Uterus (tissue), 4 donors: ENCODE data around the gene IER3IP1. TPM values are rescaled to one million over a fixed set of nuclear protein-coding genes. Genes with fewer than 3 reads are reported as not detected.

Experiments
- DNase-seq, 2 donors: peaks; one replicate each; pipeline ENCODE4 v3.0.0-alpha.2; 2019 to 2020
- H3K27ac ChIP-seq, 2 donors: fragments of 200-600 bp; sonication (generic); 1 replicate in 1 of 2; 2 replicates in 1 of 2; pipeline ENCODE4 v1.5.1; 2016 to 2018
- H3K27me3 ChIP-seq, 2 donors: fragments of 200-600 bp; sonication (generic); one replicate each; pipeline ENCODE4 v1.5.1; 2018 to 2019; ENCODE audit warnings: control low read depth in 1 of 2
- H3K36me3 ChIP-seq, 2 donors: fragments of 200-600 bp; sonication (generic); one replicate each; pipeline ENCODE4 v1.5.1; 2019; ENCODE audit warnings: control low read depth in 1 of 2
- H3K4me1 ChIP-seq, 2 donors: fragments of 200-600 bp; sonication (generic); one replicate each; pipeline ENCODE4 v1.5.1; 2018 to 2019; ENCODE audit warnings: control low read depth in 1 of 2
- H3K4me3 ChIP-seq, 2 donors: fragments of 200-600 bp; sonication (generic); 1 replicate in 1 of 2; 2 replicates in 1 of 2; pipeline ENCODE4 v1.5.1; 2018 to 2019; ENCODE audit warnings: mild to moderate bottlenecking in 1 of 2
- H3K9me3 ChIP-seq, 2 donors: fragments of 200-600 bp; sonication (generic); one replicate each; pipeline ENCODE4 v1.5.1; 2019; ENCODE audit warnings: control low read depth in 1 of 2
- CTCF ChIP-seq, 4 experiments: fragments of 200-600 bp in 2 of 4; fragments of 450-650 bp in 2 of 4; sonication (generic) in 2 of 4; IDR thresholded peaks; one replicate each; pipeline ENCODE4 v1.5.1; 2016 to 2019; ENCODE audit warnings: antibody characterized with exemption in 4 of 4, mild to moderate bottlenecking in 2 of 4, moderate library complexity in 1 of 4
- POLR2A ChIP-seq, 2 donors: fragments of 450-650 bp; IDR thresholded peaks; one replicate each; pipeline ENCODE4 v1.6.1; 2016; ENCODE audit warnings: antibody characterized with exemption in 2 of 2, mild to moderate bottlenecking in 1 of 2, moderate library complexity in 1 of 2
- intact Hi-C: fragments of 100-400 bp; cut with DNase I; formaldehyde crosslinking; loops from one replicate; pipeline ENCODE4 v1.15.1; 2023; ENCODE audit warnings: low total_unique reads
- total RNA-seq, 4 donors: library from RNA; depleted of rRNA in 3 of 4; stranded (reverse); fragments of >200 nt in 3 of 4; gene quantifications; one replicate each; pipeline versions ENCODE4 v1.1.0 to v1.2.4, GENCODE V29; 2014 to 2023
- donor health status: DM: yes; HTN: yes; CAD: no.

The IER3IP1 gene
- total RNA-seq, 4 donors from 2014 or later: 10.6 to 27.9 (median 12.8) TPM

GRCh38 chr18:47149457-47150028 lies 26.6 kb downstream of the IER3IP1 start:
- peak overlapping the region; percentile 68 to 76 for H3K4me3 ChIP-seq
- DNase-seq: no peak
- H3K9me3 ChIP-seq: no peaks in the 10 kb centered on the region
- TF ChIP-seq POLR2A (IDR thresholded peaks at IDR 0.05) (no peak), CTCF (IDR thresholded peaks at IDR 0.05) (no peak)
- H3K27ac ChIP-seq: peak overlapping the region; percentile 88 to 91
- intact Hi-C loops: no loop called here
- H3K27me3 ChIP-seq: no peaks in the 10 kb centered on the region
- H3K36me3 ChIP-seq: no peaks in the 10 kb centered on the region
- peaks cover 0 to 4% of the 10 kb centered on the region in 2 donors for H3K4me1 ChIP-seq

GRCh38 chr18:47146206-47146605 lies 30.0 kb downstream of the IER3IP1 start:
- no peak for TF ChIP-seq POLR2A (IDR thresholded peaks at IDR 0.05)
- TF ChIP-seq CTCF (IDR thresholded peaks at IDR 0.05): no peak
- Histone ChIP-seq H3K36me3 (no peaks in the 10 kb centered on the region), H3K9me3 (no peaks in the 10 kb centered on the region), H3K4me3 (no peak overlapping the region), H3K27ac (no peak overlapping the region), H3K27me3 (no peaks in the 10 kb centered on the region), H3K4me1 (peaks cover 0 to under 1% of the 10 kb centered on the region in 2 donors)
- intact Hi-C loops: no loop called here
- DNase-seq: no peak

- H3K4me1 ChIP-seq: no peaks in the 10 kb centered on the region
- no peak overlapping the region for H3K4me3 ChIP-seq
- intact Hi-C loops: no loop called here
- H3K9me3 ChIP-seq: no peaks in the 10 kb centered on the region
- no peak for TF ChIP-seq POLR2A (IDR thresholded peaks at IDR 0.05)
- TF ChIP-seq CTCF (IDR thresholded peaks at IDR 0.05): no peak
- no peaks in the 10 kb centered on the region for H3K36me3 ChIP-seq
- no peak for DNase-seq
- H3K27ac ChIP-seq: no peak overlapping the region
- H3K27me3 ChIP-seq: no peaks in the 10 kb centered on the region
Measured at GRCh38 chr18:47143899-47144485, 32.2 kb downstream of the IER3IP1 start.

GRCh38 chr18:47143153-47143552 lies 33.0 kb downstream of the IER3IP1 start:
- intact Hi-C loops: no loop called here
- Histone ChIP-seq H3K27me3 (no peaks in the 10 kb centered on the region), H3K9me3 (no peaks in the 10 kb centered on the region), H3K36me3 (no peaks in the 10 kb centered on the region), H3K4me1 (no peaks in the 10 kb centered on the region), H3K27ac (no peak overlapping the region), H3K4me3 (no peak overlapping the region)
- TF ChIP-seq CTCF (IDR thresholded peaks at IDR 0.05) (no peak), POLR2A (IDR thresholded peaks at IDR 0.05) (no peak)
- DNase-seq: no peak

- Histone ChIP-seq H3K9me3 (no peaks in the 10 kb centered on the region), H3K27me3 (no peaks in the 10 kb centered on the region), H3K4me1 (no peaks in the 10 kb centered on the region), H3K36me3 (no peaks in the 10 kb centered on the region), H3K4me3 (no peak overlapping the region), H3K27ac (no peak overlapping the region)
- no peak for DNase-seq
- TF ChIP-seq CTCF (IDR thresholded peaks at IDR 0.05): no peak
- TF ChIP-seq POLR2A (IDR thresholded peaks at IDR 0.05): no peak
- intact Hi-C loops: no loop called here
Measured at GRCh38 chr18:47141289-47141688, 34.9 kb downstream of the IER3IP1 start.
